HepG2 (cell line): ENCODE results near the gene JMJD6. TPM values are rescaled to one million over a fixed set of nuclear protein-coding genes. Genes with fewer than 3 reads are reported as not detected.

Experiments used
- AGO2 ChIP-seq: fragments of 200-400 bp; formaldehyde crosslinking; optimal IDR thresholded peaks from 2 replicates; pipeline ENCODE3; 2017; ENCODE audit warnings: mild to moderate bottlenecking, low read depth, low read length, moderate library complexity
- ARNT ChIP-seq: fragments of 450-650 bp; IDR thresholded peaks from 2 replicates; pipeline ENCODE4 v1.6.1; 2017
- CSRNP1 ChIP-seq: sonication (generic); formaldehyde crosslinking; IDR thresholded peaks from 2 replicates; pipeline ENCODE4 v1.8.1; 2023; ENCODE audit warnings: mild to moderate bottlenecking, missing genetic modification reagents
- FOXO4 ChIP-seq: sonication (generic); formaldehyde crosslinking; conservative IDR thresholded peaks from 2 replicates; pipeline ENCODE4 v1.8.1; 2023; ENCODE audit warnings: missing genetic modification reagents
- HNF4G ChIP-seq, 2 experiments: sonication (generic) in 1 of 2; formaldehyde crosslinking in 1 of 2; IDR thresholded peaks; 2 replicates each; pipeline versions ENCODE4 v1.4.0 to v1.6.1; 2011 to 2020; ENCODE audit warnings: borderline replicate concordance in 2 of 2, low read depth in 2 of 2, mild to moderate bottlenecking in 2 of 2, low read length in 1 of 2, missing genetic modification reagents in 1 of 2, moderate library complexity in 1 of 2
- IKZF4 ChIP-seq: sonication (generic); formaldehyde crosslinking; IDR thresholded peaks from 2 replicates; pipeline ENCODE4 v1.5.1; 2020; ENCODE audit warnings: borderline replicate concordance, mild to moderate bottlenecking, low read depth, missing genetic modification reagents; ENCODE audit errors: not compliant biosample characterization
- KLF12 ChIP-seq: sonication (generic); formaldehyde crosslinking; IDR thresholded peaks from 2 replicates; pipeline ENCODE4 v1.4.0; 2020; ENCODE audit warnings: missing genetic modification reagents, borderline replicate concordance
- MAZ ChIP-seq, 2 experiments: sonication (generic) in 1 of 2; formaldehyde crosslinking in 1 of 2; IDR thresholded peaks; 2 replicates each; pipeline versions ENCODE4 v1.5.0 to v1.6.1; 2012 to 2020; ENCODE audit warnings: low read depth in 2 of 2, mild to moderate bottlenecking in 2 of 2, borderline replicate concordance in 1 of 2, improper control_type of control experiment in 1 of 2, low read length in 1 of 2, missing genetic modification reagents in 1 of 2, moderate library complexity in 1 of 2
- NR2F1 ChIP-seq, 2 experiments: fragments of 450-650 bp in 1 of 2; formaldehyde crosslinking in 1 of 2; IDR thresholded peaks; 2 replicates each; pipeline versions ENCODE4 v1.5.0 to v1.6.1; 2016 to 2020; ENCODE audit warnings: mild to moderate bottlenecking in 1 of 2, missing compliant biosample characterization in 1 of 2, missing genetic modification reagents in 1 of 2, moderate library complexity in 1 of 2
- POLR2AphosphoS5 ChIP-seq: IDR thresholded peaks from 2 replicates; pipeline ENCODE4 v1.6.1; 2012; ENCODE audit warnings: low read depth, low read length
- SIN3A ChIP-seq: IDR thresholded peaks from 2 replicates; pipeline ENCODE4 v1.6.1; 2011; ENCODE audit warnings: low read depth, mild to moderate bottlenecking, control low read depth, low read length, borderline replicate concordance
- TARDBP ChIP-seq: sonication (generic); formaldehyde crosslinking; IDR thresholded peaks from 2 replicates; pipeline ENCODE4 v1.8.0; 2022; ENCODE audit warnings: mild to moderate bottlenecking, missing genetic modification reagents
- TBP ChIP-seq: sonication (generic); formaldehyde crosslinking; IDR thresholded peaks from 2 replicates; pipeline ENCODE4 v1.5.0; 2020; ENCODE audit warnings: missing genetic modification reagents
- TEAD2 ChIP-seq: sonication (generic); formaldehyde crosslinking; IDR thresholded peaks from 2 replicates; pipeline ENCODE4 v1.9.0; 2021; ENCODE audit warnings: missing genetic modification reagents
- TFDP2 ChIP-seq: sonication (generic); formaldehyde crosslinking; IDR thresholded peaks from 2 replicates; pipeline ENCODE4 v1.4.0; 2020; ENCODE audit warnings: missing genetic modification reagents
- TSC22D2 ChIP-seq: sonication (generic); formaldehyde crosslinking; IDR thresholded peaks from 2 replicates; pipeline ENCODE4 v1.5.1; 2020; ENCODE audit warnings: missing genetic modification reagents, mild to moderate bottlenecking, borderline replicate concordance
- ZFY ChIP-seq: sonication (generic); formaldehyde crosslinking; IDR thresholded peaks from 2 replicates; pipeline ENCODE4 v1.4.0; 2020; ENCODE audit warnings: missing genetic modification reagents
- ZNF121 ChIP-seq: sonication (generic); formaldehyde crosslinking; IDR thresholded peaks from 2 replicates; pipeline ENCODE4 v1.5.0; 2020; ENCODE audit warnings: mild to moderate bottlenecking, missing genetic modification reagents
- ZNF557 ChIP-seq: sonication (generic); formaldehyde crosslinking; IDR thresholded peaks from 2 replicates; pipeline ENCODE4 v1.4.0; 2020; ENCODE audit warnings: missing genetic modification reagents
- ZNF629 ChIP-seq: sonication (generic); formaldehyde crosslinking; conservative IDR thresholded peaks from 2 replicates; pipeline ENCODE4 v1.5.0; 2020; ENCODE audit warnings: missing genetic modification reagents
- polyA plus RNA-seq, 8 experiments: library from polyadenylated mRNA; depleted of rRNA in 3 of 8; stranded (reverse) in 7 of 8; unstranded in 1 of 8; fragments of >200 nt; fragmentation: Illumina TruSeq in 4 of 8; extraction: Trizol in 4 of 8; gene quantifications; 2 replicates each; pipeline versions ENCODE4 v1.2.1 to v1.2.3, GENCODE V29; 2011 to 2016; ENCODE audit warnings: low read depth in 4 of 8, missing spikeins in 1 of 8, mixed read lengths in 1 of 8; ENCODE audit not compliant: insufficient read depth in 1 of 8
- total RNA-seq, 5 experiments: library from RNA; depleted of rRNA; stranded (reverse); fragments of >200 nt; fragmentation: Illumina TruSeq; extraction: Trizol; gene quantifications; 2 replicates each; pipeline ENCODE4 v1.2.3, GENCODE V29; 2016; ENCODE audit warnings: low read depth in 1 of 5
- TF ChIP-seq, protein P1 (sequence below): sonication (generic); formaldehyde crosslinking; IDR thresholded peaks from 2 replicates; pipeline ENCODE4 v1.5.0; 2020; ENCODE audit warnings: mild to moderate bottlenecking, low read depth, missing genetic modification reagents, borderline replicate concordance
- TF ChIP-seq, protein P2 (sequence below): sonication (generic); formaldehyde crosslinking; IDR thresholded peaks from 2 replicates; pipeline ENCODE4 v1.5.0; 2020; ENCODE audit warnings: missing genetic modification reagents

The JMJD6 gene
- total and polyA plus RNA-seq, 2 of the 13 experiments (the other 11 are each of a cell fraction or from before 2014, with no cell fraction given), result 33.6 to 41.0 TPM

- TF ChIP-seq, protein P1, sequence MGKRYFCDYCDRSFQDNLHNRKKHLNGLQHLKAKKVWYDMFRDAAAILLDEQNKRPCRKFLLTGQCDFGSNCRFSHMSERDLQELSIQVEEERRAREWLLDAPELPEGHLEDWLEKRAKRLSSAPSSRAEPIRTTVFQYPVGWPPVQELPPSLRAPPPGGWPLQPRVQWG (CRISPR knock-in tag), result no peak
- TF ChIP-seq HNF4G (IDR thresholded peaks at IDR 0.05; ENCODE audit: borderline replicate concordance, low read depth, low read length), result no peak
- TF ChIP-seq HNF4G (CRISPR knock-in tag; IDR thresholded peaks at IDR 0.05; ENCODE audit: borderline replicate concordance, low read depth), result peak; percentile 30; the same call in 1 of the 2 replicates
- peak; percentile 52; the same call in 1 of the 2 replicates for TF ChIP-seq POLR2AphosphoS5
- TF ChIP-seq ARNT, result no peak
- TF ChIP-seq ZNF629, result peak; percentile 80
- TF ChIP-seq CSRNP1 (CRISPR knock-in tag), result peak; percentile 80
- no peak; a peak in 1 of 4 replicates for TF ChIP-seq NR2F1 (CRISPR knock-in tag; IDR thresholded peaks at IDR 0.05)
- TF ChIP-seq TSC22D2 (CRISPR knock-in tag), result peak; percentile 60; the same call in 1 of the 2 replicates
- no peak; the same call in 1 of the 2 replicates for TF ChIP-seq SIN3A
- peak; percentile 57 for TF ChIP-seq AGO2
- TF ChIP-seq FOXO4, result no peak
- peak; percentile 62; the same call in 1 of the 2 replicates for TF ChIP-seq TFDP2
- peak; percentile 94; the same call in 1 of the 2 replicates for TF ChIP-seq ZNF557 (CRISPR knock-in tag)
- TF ChIP-seq KLF12 (CRISPR knock-in tag), result no peak
- no peak for TF ChIP-seq TBP (CRISPR knock-in tag)
- peak; percentile 60; the same call in 1 of the 2 replicates for TF ChIP-seq TARDBP
- TF ChIP-seq ZNF121 (CRISPR knock-in tag), result 0 out of 2 replicates have a peak, but pooled peaks have one; percentile 9
- TF ChIP-seq ZFY (CRISPR knock-in tag), result peak; percentile 96
- TF ChIP-seq, protein P2, sequence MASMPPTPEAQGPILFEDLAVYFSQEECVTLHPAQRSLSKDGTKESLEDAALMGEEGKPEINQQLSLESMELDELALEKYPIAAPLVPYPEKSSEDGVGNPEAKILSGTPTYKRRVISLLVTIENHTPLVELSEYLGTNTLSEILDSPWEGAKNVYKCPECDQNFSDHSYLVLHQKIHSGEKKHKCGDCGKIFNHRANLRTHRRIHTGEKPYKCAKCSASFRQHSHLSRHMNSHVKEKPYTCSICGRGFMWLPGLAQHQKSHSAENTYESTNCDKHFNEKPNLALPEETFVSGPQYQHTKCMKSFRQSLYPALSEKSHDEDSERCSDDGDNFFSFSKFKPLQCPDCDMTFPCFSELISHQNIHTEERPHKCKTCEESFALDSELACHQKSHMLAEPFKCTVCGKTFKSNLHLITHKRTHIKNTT (CRISPR knock-in tag), result no peak
- TF ChIP-seq MAZ (IDR thresholded peaks at IDR 0.05; ENCODE audit: borderline replicate concordance, low read depth, low read length), result peak; percentile 64; the same call in 1 of the 2 replicates
- TF ChIP-seq MAZ (CRISPR knock-in tag; IDR thresholded peaks at IDR 0.05; ENCODE audit: low read depth), result peak; percentile 55; the same call in 1 of the 2 replicates
- peak; percentile 95 for TF ChIP-seq IKZF4 (CRISPR knock-in tag)
- no peak; the same call in 1 of the 2 replicates for TF ChIP-seq TEAD2 (CRISPR knock-in tag)
These were observed 55.1 kb downstream of the JMJD6 start (continued) for GRCh38 chr17:76671123-76671911.
